NCI-H146 (cell line): Measurements from ENCODE around the gene MINDY3.
A peak's percentile ranks its signal among the peaks of the same experiment; 100 is the strongest.

Experiments
- DNase-seq: peaks from one replicate; lab custom pipeline; 2025; lab: John Stamatoyannopoulos, UW

The MINDY3 gene

DNA sequence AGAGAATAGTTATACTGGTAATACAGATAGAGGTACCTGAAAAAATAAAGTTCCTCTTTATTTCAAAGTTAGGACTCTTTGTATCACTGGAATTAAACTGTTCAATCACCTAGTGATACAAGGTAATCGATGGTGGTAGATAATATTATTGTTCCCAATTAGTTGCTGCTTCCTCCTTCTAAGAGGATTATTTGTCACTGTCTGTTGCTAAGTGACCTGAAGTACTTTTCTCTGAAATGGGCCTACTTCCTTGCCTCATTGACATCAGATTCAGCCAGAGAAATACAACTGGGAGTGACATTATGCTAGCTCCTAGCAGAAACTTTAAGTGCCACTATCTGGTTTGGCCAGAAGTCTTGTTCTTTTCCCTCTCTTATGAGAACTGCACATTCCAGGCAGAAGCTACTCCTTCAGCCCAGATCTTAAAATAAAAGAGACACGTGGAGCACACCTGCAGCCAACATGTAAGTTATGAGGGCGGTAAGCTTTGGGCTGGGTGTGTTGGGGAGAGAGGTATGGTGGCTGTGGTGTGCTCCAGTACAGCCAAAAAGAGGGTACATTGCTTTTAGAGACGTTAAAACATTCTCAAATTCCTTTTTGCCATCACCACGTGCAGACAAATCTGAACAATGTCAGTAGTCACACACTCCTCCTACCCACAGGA, 54.8 kb downstream of the MINDY3 start:
- no peak for DNase-seq

DNA sequence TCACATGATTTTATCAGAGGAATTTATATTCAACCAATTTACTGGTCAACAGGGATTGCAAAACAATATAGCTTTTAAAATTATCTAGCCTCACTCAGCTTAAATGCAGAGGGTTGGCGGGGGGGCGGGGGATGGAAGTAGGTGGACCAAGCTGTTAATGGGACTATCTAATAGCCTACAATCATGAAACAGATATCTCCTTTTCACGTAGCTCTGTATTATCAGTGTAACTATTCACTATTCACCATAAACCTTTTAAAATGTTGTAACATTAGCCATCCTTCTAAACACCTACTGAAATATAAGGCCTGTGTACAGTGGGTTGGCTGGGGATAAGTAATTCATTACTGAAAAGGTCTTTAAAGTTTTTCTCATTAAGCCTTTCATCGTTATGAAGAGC, 56.2 kb downstream of the MINDY3 start:
- DNase-seq: no peak

DNA sequence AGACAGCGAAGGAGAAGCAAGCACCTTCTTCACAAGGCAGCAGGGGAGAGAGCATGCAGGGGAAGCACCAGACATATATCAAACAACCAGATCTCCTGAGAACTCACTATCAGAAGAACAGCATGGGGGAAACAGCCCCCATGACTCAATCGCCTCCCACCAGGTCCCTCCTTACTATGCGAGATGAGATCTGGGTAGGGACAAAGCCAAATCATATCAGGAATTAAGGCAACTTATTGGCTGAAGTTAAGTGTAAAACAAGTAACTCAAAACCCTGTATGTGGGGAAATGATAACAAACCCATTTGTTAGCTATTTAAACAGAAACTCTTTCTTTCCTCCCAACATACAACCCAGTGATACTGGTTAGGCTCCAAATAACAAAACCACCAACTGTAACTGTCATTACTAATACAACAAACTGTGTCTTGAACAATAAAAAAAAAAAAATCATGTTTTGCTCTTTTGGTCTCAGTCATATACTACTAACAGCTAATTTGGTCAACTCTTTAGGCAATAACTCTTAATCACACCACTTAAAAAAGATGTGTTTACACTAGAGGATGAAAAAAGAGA, 57.8 kb downstream of the MINDY3 start:
- no peak for DNase-seq

DNA sequence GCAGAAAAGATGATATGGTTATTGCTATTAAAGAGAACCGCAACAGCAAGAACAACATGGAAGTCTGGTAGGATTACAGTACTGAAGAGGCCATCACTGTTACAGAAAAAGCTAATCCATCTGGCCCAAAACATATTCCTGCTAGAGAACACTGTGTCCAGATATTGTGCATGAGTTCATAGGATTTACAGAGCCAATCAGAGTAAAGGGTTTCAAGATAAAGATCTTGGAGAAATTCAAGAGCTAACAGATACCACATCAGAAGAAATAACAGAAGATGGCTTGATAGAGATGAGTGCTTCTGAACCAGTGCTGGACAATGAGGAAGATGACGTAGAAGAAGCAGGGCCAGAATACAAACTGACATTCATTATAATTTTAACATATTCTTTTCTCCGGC, 58.7 kb downstream of the MINDY3 start:
- no peak for DNase-seq

DNA sequence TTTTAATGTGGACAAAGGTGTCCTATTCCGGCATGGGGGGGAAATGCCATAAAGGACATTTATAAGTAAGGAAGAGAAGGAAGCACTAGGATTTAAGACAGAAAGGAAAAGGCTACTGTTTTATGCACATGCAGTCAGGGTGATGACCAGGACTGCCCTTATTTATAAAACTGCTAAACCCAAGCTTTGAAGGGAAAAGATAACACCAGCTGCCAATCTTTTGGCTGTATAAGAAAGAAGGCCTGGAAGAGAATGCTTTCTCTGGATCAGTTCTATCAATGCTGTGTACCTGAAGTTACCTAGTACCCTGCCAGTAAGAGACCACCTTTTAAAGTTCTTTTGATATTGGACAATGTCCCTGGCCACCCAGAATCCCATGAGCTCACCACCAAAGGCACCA, 59.2 kb downstream of the MINDY3 start:
- no peak for DNase-seq

DNA sequence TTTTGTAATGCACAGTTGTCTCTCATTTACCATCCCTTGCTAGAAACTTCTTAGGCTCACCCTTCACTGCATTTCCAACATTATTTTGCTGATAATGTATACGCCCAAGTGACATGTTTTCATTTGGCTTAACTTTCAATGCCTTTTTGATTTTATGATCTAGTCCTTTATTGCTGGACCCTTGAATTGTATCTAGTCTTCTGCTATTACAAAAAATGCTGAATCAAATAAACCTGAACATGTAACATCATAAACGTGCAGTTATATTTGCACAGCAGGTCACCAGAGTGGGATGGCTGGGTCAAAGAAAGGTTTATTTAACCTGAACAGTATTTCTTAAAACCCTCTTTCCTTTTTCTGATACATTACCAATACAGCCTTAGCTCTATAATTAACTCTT, 63.0 kb downstream of the MINDY3 start:
- no peak for DNase-seq

DNA sequence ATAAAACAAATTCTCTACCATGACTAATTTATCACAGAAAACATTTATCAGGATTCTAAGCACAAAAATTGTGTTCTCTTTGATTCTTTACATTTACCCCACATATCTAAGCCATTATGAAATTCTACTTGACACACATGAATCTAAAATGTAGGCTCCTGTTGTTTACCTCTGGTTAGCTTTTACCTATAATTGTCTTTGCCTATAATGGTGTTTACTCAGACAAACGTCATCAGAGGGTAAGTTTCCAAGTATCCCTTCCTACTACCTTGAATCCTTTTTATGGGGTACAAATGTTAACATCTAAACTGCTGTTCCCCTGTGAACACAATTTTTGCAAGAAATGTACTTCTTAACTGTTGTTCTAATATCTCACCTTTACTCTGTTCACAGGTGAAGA, 63.5 kb downstream of the MINDY3 start:
- peak; percentile 12 for DNase-seq

DNA sequence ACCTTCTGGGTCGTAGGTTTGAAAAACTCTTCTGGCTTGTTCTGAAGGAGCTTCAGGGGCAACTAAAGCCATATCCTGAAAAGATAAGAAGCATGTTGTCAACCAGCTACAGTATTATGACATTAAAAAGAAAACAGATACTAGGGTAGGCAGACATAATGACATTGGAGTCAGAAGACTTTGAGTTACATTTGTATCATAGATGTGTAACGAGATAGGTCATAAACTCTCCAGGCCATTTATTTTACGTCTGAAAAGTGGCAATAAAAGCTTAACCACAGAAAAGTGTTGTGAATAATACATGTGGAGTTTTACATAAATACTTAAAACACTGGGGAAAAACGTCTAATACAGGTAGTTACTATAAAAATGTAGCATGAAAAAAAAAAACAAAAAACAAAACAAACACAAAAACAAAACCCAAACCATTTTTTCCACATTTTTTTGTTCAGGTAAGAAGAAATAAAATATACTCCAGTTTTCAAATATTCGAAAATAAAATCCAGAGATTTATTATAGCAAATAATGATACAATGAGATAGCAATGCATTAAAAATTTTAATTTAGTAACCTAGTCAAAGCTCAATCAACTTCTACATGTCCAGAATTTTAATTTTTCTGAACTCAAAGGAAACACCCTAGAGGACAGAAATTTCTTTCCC, 64.1 kb downstream of the MINDY3 start:
- no peak for DNase-seq

DNA sequence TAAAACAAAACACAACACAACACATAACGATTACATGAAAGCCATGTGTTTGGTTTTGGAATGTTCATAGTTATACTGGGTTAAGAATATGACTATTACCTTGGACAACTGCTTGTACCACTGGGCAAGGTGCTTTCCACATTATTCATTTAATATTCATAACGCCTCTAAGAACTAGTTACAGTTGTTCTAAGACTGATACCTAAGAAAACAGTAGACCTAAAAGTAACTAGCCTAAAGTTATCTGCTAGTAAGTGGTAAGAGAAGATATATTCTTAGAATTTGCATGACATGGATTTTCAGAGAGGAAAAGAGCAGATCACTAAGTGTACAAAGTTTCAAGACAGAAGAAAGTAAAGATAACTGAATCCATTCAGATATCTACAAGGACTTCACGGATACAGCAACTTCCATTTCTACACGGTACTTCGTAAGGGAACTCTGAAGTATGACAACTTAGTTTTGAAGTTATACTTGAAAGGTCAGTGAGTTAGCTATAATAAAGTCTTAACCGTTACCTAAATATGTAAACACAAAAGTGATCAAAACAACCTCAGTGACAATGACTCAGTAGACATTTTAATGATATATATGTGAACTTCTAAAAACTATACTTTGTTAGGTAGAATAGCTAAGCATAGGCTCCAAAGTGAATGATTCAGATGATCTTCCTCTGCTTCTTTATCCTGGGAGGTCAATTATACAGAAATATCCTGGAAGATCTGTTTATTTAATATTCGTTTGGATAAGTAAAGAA, 65.1 kb downstream of the MINDY3 start:
- no peak for DNase-seq

DNA sequence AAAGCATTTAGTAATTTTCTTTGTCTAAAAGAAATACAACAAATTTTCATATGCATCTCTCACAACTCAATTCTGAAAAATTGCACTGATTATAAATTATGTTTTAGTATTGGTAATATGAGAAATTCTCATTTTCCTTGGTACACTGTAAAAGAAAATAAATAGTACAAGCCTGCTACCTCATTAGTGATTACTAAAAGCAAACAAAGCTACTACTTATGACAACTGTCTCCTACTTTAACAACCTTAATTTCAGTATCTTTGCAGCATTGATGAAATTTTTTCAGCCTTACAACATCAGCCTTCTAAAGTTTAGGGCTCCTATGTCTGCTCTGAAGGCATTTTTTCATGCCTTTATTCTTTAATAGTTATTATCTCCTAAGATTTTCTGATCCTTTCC, 65.7 kb downstream of the MINDY3 start:
- DNase-seq: no peak

DNA sequence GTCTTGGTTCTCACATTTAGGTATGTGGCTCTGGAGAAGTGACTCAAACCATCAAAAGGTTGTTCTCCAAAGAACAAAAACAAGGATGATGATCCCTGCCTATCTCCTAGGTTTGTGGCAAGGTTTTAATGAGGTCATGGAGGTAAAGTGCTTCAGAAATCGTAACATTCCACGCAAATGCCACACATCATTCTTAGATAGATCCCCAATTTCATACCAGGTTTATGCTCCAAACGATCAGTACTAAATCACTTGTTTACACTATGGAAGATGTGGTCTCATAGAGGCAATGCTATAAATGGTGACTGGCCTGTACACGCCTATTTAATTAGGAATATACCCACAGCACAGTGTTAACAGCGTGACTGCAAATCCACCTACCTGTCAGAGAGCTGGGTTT, 66.6 kb downstream of the MINDY3 start:
- no peak for DNase-seq

DNA sequence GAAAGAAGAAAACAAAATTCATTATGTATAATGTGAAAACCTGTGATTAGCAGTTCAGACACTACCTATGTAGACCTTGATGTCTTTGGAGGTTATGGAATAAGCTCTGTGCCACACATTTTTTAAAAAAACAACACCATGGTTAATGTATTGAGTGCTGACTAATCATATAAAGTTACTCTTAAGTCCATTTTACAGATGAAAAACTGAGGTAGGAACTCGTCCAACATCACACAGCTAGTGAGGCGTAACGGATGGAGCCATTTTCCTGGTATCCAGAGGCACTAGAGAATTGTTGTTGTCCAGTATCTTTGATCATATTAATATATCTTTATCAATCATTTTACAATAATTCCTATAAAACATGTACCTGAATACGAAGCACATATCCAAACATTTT, 67.5 kb downstream of the MINDY3 start:
- DNase-seq: no peak

DNA sequence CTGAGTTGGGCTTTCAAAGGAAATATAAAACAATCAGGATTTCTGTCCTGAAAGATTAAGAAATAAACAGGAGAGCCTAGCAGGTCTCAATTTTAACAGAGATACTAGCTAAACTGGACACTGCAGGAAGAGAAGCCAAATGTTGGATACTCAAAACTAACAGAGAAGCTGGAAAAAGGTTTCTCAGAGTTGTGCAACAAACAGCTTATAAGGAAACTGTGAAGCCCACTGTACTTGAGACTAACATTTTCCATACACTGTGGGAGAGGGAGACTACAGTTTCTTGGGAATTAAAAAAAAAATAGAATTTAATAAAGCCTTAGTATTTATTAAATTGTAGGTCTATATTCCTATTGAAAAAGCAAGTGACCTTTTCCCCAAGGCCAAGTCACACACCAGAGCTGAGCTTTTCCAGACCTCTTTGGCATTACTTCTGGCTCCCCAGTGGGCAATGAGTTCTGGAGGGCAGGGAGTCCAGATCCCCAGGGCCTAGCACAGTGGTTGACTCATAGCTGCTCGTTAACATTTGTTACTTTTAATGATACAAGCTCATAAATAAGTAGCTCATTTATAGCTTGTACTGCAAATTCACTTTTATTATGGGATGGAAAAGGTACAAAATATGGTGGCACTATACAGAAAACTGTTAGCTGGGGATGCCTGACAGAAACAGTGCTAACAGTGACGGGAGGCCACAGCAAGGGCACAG, 68.3 kb downstream of the MINDY3 start:
- no peak for DNase-seq

DNA sequence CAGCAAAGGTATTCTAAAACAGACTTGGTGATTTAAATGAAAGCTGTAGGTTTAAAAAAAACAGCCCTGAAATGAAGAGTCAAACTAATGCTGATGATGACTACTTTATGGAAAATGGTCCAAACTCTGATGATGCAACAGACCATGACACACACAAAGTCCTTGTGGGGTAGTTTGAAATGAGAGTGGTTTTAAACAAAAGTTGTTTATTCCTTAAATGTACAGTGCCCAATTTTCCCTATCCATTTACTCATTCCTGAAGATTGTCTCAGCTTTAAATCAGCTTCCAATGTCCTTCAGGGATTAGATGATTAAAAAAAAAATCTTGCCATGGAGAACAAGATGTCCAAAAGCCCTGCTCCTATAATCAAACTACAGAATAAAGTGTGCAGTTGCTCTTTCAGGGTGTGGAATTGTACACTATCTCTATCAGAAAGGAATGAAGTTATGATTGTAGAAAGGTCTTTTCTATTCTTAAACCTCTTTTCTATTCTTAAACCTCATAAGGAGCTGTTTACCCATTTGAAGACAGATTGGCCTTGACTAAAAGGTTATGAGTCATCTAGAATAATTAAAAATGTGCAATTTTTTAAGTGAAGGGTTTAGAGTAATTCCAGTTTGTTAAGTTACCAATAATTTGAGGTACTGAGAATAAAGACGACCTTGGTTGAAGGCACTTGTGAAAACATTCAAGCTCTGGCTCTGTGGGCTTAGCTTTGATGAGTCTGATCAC, 70.3 kb downstream of the MINDY3 start:
- DNase-seq: no peak

DNA sequence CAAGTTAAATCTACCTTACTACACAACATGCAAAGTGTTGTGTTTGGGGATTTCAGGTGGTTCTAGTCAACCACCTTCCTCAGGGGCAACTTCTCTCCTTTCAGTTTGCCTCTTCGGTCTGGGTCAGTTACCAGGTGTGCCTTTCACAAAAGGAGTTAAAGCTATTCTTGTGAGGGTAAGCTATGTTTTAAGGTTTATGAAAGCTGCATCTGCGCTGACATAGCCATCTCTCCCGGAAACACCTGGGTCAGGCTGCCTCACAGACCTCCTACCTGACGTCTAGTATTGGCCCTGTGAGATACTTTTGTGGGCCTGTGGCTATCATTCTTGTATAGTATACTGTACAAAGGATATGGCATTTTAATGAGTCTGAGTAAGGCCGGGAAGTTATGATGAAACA, 72.9 kb downstream of the MINDY3 start:
- no peak for DNase-seq

DNA sequence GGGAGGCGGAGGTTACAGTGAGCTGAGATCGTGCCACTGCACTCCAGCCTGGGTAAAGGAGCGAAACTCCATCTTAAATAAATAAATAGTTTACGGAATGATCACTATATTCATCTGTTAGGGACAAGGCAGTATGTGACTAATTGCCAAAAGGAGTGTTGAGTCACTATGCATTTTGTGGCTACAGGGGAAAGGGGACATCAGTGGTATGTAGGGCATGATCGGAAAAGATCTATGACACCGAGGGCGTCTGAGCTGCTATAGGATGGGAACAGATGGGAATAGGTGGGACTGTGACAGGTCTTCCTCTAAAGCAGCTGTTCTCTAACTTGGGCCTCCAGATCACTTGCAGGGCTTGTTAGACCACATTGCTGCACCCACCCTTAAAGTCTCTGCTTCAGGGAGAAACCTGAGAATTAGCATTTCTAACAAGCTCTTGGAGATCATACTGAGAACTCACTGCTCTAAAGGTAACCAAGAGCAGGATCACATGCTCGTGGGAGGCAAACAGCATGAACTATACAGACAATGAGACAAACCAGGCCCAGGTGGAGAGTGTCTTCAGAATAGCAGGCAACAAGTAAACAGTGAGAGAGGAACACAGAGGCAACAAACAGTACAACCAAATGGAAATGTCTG, 75.5 kb downstream of the MINDY3 start:
- no peak for DNase-seq

DNA sequence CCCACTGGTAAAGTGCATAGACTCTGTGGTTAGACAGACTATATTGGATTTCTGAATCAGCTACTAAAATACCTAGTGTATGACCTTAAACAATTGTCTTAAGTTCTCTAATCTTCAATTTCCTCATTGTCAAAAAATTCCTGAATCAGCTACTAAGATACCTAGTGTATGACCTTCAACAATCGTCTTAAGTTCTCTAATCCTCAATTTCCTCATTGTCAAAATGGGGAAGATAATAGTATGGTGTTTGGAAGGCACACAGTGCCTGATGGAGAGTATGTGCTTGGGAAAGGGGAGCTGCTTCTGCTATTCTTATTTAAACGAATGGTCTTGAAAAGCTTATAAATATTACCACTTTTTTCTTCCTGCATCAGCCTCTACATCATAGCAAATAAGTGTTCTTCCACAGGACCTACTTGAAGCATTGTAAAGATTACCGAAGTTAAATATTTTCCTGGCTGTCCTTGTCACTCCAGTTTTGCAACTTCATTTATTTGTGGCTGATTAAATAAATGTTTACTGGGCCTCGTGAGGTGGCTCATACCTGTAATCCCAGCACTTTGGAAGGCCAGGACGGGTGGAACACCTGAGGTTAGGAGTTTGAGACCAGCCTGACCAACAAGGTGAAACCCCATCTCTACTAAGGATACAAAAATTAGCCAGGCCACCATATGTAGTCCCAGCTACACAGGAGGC, 76.2 kb downstream of the MINDY3 start:
- DNase-seq: no peak

DNA sequence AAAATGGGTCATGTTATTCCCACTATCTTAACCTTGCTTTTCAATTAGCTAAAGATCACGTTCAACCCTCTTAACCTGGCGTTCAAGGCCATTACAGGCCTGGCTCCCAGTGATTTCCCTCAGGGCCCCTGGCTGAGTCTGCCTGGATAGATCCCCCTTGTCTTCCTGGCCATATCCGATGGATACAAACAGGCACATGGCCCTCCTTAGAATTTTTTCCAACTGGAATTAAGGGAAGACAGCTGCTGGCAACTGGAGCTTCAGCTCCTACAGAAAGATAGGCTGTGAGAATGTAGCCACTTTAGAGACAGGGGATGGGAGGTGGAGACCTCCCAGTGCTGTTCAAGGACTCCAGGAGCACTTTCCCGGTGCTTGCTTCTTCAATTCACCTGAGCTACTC, 77.5 kb downstream of the MINDY3 start:
- no peak for DNase-seq

DNA sequence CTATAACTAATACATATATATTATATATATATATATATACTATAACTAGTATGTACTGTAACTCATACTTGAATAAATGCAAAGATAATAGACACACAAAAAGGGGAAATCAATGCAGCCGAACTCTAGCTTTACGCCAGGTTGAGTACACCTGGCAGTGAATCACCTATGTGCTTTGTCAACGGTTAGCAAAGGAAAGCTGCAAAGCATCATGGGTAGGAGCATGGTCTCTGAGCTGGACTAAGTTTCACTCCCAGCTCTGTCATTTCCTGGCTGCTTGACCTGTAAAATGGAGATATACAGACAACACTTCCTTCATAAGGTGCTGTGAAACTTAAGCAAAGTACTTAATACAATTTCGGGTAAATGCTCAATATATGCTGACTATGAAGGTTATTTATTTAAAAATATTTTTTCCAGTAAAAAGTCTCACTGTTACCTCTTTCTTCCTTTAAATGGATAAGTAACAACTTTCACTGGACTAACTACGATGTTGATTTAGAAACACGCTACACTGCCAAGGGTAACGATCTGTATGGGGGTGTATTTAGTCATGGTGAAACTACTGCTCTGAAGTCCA, 78.8 kb downstream of the MINDY3 start:
- no peak for DNase-seq
